Stimulated activated CD8-positive, alpha-beta memory T cell treated with anti-CD3 and anti-CD28 coated beads, Interleukin-7, amount 100 ng/mL, for 24 hours (primary cell): ENCODE measurements around the gene ZNF664.

Experiments used
- DNase-seq: peaks from one replicate; pipeline ENCODE4 v3.0.0-alpha.2; 2020; ENCODE audit warnings: low read depth

Gene ZNF664

DNA sequence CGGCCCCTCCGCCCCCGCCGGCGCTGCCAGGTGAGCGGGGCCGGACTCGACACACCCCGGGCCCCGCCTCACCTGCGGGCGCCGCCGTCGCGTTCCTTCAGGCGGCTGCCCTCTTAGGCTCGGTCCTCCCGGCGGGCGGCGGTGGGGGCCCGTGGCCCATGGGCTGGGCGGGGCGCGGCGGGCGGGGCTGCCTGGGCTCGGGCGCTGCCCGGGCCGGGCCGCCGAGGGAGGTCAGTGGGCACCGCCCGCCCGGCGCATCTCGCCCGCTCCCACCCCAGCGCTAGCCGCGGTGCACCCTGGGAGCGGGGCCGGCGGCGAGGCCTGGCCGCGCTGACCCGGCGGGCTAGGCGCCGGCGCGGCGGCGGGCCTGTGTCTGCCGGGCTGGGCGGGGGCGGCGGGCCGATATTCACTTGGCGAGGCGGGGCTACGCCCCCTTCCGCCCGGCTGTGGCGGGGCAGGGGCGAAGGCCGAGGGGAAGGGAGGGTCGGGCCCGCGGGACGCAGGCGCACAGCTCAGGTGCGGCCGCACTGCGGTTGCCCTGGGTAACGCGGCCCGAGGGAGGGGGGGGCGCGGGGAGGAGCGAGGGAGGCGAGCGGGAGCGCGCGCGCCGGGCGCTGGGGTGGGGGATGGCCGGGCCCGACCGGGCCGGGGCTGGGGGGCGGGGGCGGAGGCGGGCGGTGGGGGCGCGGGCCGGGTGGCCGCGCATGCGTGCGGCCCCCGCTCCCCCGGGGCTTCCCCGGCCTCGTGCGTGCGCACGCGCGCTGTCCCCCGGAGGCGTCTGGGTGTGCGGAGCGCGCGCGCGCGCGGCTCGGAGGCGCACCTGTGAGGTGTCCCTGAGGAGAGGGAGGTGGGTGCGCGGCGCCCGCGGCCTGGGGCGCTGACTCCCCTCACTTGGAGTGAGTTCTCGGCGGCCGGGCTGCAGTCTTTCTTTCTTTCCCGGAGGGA is at the start of gene ZNF664, which contains the start of gene CCDC92:
Gene ZNF664 (plus strand): TSS at position 759 of the 945 bp plus-strand sequence. CDS start 38,930 bp downstream, outside the sequence.
Gene CCDC92 (minus strand): TSS at position 375 of the 945 bp plus-strand sequence. CDS start 28,526 bp downstream, outside the sequence.
- DNase-seq = peak; percentile 87

DNA sequence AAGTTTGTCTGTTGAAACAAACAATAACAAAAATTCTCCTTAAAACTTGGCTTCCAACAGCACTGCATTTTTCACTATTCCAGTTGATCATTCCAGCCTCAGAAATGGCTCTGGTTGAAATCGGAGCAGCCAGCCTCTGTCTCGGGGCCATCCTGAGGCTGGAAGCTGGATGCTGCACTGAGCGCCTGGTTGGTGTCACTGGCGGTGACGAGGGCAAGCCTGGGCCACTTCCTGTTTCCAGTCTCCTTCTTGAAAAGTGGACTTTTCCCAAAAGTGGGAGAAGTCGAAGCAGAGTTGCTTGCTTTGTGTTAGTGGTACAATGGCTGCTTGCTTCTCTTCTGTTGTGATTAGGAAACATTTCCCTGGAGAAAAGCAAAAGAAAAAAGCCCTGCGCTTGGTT is 49.1 kb upstream of the ZNF664 start:
- DNase-seq = no peak

DNA sequence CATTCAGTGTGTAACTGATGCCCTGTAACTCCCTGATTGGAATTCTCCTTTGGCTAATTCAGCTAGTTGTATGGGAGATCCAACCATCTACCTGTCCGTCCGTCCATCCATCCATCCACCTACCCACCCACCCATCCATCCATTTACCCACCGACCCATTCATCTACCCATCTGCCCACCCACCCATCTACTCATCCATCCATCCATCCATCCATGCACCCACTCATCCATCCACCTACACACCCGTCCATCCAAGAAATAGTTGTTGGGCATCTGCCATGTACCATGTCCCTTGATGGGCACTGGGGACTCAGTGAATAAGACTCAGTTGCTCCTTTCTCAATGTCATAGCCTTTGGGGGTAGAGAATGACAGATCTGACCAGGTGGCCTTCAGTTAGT is 48.5 kb upstream of the ZNF664 start:
- no peak for DNase-seq

DNA sequence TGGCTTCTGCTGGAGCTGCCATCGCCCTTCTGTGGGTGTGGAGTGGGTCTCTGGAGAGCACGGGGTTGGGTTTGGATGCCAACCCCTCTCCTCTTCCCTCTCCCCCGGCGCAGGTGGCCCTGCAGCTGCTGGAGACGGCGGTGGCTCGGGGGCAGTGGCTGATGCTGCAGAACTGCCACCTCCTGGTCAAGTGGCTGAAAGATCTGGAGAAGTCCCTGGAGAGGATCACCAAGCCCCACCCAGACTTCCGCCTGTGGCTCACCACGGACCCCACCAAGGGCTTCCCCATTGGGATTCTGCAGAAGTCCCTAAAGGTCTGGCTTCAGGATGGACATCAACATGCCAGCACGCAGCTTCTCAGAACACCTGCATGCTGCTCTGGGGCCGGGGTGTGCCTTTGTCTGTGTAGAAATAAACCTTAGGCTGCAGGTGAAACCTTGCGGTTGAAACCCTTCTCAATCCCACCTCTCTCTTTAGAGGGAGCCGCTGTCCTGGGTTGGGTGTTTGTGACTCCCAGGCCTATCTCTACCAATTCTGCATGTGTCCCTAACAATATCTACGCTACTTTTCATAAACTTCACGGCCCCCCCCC is 44.6 kb upstream of the ZNF664 start:
- DNase-seq = no peak

DNA sequence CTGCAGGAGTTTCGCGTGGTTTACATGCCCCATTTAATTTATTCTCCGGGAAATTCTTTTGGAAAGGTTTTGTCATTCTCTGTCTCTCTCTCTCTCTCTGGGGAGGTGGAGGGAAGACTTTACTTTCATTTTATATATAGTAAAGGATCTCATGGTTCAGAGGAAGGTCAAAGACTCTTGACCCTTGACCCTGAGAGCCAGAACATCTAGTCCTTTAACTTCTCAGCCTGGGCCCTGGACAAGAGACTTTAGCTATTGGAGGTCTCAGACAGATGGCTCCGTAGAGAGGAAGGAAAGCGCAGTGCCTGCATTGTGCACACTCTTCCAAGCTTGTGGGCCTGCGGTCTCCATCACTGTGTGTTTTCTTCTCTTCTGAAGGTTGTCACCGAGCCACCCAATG is 44.1 kb upstream of the ZNF664 start:
- DNase-seq = no peak

DNA sequence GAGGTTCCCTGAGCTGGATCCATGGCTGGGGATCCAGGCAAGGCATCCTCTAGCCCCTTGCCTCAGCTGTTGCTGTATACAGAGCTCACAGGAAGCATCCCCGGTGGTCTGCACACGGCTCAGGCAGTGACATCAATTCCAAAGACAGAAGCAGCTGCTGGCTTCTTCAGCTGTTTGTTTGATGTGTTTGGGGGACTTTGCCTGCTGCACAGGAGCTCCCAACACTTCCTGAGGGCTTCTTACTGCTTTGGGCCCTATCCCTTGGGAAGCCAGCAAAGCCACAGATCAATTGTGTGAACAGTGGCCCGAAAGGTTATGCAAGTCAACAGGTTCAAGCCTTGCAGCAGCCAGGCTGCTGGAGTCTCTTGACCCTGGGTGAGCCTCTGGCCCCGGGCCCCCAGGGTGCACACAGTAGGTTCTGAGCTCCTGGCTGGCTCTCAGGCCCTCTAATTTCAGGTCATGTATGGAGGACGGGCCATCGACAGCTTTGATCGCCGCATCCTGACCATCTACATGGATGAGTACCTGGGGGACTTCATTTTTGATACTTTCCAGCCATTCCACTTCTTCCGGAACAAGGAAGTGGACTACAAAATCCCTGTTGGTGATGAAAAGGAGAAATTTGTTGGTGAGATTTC is 43.0 kb upstream of the ZNF664 start:
- DNase-seq = no peak

DNA sequence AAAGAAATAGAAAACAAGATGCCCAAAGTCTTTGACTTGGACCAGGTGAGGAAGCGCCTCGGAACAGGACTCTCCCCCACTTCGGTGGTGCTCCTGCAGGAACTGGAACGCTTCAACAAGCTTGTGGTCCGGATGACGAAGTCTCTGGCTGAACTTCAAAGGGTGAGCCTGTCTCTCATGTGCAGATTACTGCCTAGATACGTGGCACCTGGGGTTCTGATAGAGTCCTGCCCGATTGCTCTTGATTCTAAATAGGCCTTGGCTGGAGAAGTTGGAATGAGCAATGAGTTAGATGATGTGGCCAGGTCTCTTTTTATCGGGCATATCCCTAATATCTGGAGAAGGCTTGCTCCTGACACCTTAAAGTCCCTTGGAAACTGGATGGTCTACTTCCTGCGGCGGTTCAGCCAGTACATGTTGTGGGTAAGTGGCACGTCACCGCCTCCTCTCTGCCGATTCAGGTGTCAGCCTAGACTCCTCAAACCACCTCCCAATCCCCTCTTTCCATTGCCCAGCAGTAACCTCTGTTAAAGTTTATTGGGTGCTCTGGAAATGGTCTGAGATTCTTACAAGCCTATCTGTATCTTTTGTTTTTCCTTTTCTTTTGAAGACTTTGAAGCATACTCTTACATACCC is 41.2 kb upstream of the ZNF664 start:
- no peak for DNase-seq

DNA sequence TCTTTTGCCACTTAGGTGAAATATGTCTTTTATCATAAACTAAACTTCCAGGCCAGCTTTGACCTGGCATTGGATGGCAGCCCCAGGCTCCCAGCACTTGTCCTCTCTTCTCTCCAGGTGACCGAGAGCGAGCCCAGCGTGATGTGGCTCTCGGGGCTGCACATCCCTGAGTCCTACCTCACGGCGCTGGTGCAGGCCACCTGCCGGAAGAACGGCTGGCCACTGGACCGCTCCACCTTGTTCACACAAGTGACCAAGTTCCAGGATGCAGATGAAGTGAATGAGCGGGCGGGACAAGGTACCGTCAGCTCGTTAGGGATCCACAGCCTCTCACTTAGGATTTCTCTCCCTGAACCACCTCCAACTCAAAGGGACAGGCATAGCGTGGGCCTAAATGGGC is 39.8 kb upstream of the ZNF664 start:
- DNase-seq = no peak

DNA sequence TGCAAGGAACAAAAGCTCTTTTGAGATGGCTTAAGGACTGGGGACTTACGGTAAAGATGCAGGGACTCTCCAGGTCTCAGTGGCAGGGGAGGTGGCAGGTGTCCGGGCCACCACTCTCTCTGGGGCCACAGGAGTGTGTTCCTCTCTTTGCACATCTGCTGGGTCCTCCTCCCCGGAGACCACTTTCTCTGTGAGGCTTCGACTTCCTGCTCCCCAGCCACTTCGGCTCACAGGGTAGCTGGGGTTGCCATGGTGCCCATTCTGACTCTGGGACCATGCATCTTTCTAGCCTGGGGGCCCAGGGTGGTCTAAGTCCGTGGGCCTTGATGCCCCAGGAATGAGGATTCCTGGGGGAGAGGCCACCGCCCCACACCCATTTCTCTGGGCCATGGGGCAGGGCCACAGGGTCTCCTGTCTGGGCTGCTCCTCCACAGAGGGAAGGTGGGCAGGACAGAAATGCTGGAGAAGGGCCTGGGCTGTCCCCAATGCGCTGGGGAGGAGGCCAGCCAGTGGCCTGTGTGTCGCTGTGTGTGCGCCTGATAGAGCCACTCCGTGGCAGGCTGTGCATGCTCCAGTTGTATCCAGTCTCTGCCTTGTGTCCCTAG is 38.9 kb upstream of the ZNF664 start:
- no peak for DNase-seq

DNA sequence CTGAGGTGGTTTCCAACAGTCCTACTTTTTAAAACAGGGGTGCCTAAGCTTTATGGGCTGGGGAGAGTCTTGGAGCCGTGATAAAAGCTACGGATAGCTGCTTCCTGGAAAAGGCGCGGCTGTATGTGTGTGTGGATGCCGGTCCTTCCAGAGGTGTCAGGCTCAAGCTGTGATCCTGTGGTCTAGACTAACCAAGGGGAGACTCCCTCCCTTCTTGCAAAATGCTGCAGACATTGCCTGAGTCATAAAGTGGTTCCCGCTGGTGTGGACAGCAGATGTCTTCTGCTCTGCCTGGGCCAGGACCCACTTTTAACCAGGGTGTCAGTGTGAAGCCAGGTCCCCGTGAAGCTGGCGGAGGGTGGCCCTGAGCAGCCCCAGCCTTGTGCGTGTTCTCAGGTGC is 38.2 kb upstream of the ZNF664 start:
- no peak for DNase-seq

DNA sequence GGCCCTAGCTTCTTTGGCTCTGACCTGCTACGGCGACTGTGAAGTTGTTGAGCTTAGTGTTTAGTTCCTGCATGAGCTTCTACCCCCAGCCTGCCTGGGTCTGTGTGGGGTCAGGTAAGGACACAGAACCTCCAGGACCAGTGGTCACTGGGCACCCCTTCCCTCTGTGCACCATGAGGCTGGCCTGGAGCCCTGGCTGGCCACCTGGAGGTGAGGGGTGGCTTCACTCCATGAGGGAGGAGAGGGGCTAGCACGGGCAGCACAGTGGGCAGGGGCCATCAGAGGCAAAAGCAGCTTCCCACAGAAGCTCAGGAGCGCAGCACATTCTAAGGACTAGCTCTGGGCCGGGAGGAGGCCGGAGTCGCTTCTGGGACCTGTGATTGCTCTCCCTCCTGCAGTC is 37.1 kb upstream of the ZNF664 start:
- no peak for DNase-seq

DNA sequence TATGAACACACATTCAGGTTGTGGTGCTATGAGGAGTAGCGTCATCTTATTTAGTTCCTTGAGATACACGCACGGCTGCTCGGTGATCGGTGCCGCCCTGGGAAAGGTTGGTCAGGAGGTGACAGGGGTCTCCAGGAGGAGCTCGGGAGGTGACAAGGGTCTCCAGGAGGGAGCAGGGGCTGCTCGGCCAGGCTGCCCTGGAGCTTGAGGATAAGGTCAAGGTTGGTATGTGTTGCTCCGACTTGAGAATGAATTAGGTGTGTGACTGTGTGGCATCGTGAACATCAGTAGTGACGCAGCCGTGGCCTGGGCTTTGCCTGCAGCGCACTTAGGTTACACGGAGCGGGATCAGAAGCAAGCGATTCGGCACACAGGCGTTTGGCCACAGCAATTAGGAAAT is 36.5 kb upstream of the ZNF664 start:
- no peak for DNase-seq

DNA sequence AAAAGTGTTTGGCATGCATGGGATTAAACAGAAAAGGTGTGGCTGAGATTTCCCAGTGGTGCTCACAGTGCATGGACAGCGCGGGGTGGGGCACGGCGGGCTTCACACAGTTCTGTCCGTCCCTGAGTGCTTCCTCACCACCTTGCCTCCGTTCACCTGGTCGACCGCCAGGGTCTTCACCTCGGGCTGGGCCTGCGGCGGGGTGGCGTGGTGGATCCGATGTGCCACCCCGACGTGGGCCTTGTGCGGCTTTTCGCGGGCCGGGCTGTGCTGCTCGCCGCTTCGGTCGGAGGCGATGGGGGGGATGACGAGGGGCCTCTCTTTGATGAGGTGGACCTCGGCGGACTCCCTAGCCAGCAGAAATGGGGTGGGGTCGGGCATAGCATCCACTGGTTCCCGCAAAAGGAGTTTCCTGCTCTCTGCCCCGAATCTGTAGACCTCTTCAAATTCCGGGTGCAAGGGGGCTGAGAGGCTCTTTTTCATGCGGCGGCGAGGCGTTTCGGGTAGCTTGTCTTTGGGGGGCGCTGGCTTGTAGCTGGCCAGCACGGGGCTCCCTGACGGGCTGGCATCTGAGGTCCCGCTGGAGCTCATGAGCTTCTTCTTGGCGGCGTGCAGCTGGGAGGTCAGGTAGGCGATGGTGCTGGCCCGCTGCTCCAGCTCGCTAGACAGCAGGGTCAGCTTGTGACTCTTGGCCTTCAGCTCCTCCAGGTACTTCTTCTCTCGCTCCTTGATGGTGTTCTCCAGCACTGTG is 35.9 kb upstream of the ZNF664 start:
- no peak for DNase-seq

DNA sequence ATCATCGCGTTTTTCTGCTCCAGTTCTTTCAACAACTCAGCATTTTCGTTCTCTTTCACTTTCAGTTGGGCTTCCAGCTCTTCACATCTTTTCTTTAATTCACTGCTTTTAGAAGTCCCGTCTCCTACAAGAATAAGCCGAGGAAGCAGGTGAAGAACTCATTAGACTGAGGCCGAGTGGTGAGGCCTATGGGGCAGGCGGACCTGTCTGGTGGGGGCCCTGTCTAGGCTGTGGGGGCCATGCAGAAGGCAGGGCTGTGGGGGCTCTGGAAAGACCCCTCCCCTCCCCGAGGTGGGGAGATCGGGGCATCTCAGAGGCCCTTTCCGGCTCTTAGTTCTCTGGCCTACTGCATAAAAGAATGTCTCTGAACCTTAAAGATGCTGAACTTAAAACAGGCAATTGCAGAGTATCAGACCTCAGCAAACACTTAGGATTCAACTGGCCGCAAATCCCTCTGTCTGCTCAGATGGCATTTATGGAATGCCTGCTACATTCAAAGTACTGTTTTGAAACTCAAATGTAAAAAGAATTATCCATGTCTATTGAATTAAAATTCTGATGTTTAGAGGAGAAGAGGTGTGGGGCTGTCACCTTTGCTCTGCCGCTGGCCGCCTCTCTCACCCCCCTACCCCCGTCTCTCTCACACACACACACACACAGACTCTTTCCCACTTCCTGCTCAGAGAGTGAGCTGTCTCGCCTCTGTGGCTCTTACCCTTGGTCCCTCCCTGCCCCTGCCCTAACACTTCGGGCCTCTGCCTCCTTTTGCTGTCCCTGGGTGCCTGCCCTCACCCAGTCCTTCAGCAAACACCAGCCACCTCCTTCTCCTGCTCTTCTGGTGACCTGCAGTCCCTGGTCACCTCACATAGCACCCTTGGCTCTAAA is 35.1 kb upstream of the ZNF664 start:
- DNase-seq = no peak

DNA sequence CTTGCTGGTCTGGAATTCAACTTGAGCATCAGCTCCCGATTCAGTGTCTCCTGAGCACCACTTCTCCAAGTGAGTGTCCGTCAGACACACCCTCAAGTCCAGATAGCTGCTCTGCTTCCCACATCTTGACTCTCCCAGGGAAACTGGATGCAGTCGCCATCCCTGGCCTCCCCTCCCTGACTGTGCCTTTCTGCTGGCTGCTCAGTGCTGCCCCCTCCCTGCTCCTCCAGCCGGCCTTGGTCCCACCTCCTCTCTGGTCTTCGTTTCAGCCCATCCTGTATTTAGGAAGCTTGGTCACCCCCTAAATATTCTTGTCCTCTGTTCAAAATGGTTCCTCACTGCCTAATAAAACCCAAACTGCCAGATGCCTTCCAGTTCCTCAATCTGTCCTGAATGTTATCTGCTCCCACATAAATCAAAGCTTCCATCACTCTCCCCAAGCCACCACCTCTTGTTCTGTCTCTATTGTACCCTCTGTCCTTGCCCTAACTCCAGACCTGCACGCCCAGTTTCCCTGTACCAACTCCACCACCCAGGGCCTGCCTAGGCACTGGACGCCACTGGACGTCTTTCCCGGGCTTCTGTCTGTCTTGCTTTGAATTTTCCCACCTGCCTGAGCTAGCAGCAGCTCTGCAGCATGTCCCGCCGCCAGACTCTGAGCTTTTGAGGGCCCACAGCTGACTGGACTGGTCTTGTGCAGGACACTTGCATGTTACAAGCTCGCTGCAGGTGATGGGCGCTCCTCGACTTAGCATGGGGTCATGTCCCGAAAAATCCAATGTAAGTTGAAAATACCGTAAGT is 34.1 kb upstream of the ZNF664 start:
- no peak for DNase-seq

DNA sequence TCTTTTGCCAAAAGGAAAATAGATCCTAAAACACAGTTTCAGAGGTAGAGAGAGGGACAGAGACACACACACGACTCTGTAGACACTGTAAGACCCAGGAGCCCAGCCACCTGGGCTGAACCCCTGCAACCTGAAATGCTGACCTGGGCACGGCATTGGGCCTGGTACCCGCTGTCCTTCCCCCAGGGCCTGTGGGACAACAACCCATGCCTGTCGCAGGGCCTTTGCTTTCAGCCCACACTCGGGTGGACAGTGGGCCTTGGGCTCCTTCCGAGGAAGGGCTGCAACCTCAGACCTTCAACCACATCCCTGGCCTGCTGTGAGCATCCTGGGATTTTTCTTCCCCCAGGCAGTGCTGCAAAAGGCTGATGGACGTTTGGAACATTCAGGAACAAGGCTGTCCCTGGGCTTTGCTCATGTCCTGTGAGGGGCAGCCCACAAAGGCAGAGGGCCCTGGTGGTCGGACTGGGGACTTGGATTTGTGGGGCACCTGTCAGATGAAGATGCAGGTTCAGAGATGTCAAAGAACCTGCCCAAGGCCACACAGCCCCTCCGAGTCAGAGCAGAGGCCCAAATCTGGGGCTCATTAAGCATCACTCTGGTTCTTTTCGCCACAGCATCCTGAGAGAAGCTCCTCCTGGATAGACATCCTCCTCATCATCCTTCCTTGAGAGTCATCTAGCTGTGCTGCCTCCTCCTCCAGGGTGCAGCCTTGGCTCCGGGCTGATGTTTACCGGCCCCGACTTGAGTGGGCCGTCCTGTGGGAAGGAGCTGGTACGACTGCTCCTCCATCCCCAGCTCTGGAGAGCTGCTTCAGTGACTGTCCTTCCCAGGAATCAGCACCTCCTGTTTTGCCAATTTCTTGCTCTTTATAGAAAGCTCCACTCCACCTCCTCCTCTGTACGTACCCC is 33.0 kb upstream of the ZNF664 start:
- no peak for DNase-seq

DNA sequence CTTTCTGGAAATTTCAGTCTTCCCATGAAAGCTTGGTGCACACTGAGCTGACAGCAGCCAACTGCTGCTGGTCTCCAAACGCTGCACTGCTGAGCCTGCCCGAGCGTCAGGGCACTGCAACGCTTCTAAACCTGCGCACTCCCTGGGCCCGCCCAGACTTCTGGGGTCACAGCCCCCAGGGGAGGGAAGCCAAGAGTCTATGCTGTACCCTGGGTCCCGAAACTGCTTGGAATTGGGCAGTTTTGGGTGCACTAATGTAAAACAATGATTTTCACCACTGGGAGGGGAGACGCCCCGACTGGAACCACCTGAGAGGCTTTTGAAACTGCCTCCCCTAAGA is 32.4 kb upstream of the ZNF664 start:
- DNase-seq = no peak

DNA sequence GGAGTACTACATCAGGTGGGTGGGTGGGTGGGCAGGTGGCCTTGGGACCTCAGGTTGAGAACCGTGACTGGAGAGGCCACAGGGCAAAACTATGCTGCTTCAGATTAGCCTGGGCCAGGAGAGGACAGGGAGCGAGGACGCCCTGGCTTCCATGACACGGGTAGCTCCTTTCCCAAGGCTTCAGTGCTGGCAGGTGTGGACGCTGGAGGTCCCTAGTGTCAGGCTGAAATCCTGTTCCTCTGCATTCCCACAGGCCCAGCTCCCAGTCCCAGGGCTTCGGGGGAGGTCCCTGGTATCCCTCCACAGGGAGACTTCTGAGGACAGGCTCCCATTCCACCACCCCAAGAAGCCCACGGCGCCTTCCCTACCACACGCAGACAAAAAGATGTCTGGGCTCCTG is 32.0 kb upstream of the ZNF664 start:
- no peak for DNase-seq
